GM18498 (cell line): Measurements from ENCODE around the gene TPD52L1.

Source experiments
- ATAC-seq: cut with Tn5 transposase; IDR thresholded peaks from one replicate; pipeline ENCODE4 v1.9.1; 2021; ENCODE audit warnings: mild to moderate bottlenecking, moderate library complexity; ENCODE audit not compliant: unreplicated experiment

TPD52L1 gene

DNA sequence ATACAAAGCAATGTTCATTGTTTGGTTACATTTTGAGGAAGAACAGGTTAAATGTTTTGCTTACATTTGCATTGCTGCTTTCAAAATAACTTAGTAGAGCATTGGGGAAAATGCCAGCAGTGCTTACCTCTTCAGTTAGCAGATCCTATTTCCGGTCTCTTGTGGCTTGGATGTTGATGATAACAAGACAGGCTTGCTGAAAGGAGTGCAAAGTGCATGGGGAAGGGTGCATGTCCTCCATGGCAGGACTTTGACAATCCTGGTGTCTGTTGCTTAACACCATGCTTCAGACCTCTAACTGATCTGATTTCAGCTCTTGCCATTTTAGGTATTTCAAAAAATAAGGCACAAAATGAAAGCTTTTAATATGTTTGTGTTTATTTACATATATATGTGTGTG lies 21.1 kb downstream of the TPD52L1 start:
- ATAC-seq = no peak

DNA sequence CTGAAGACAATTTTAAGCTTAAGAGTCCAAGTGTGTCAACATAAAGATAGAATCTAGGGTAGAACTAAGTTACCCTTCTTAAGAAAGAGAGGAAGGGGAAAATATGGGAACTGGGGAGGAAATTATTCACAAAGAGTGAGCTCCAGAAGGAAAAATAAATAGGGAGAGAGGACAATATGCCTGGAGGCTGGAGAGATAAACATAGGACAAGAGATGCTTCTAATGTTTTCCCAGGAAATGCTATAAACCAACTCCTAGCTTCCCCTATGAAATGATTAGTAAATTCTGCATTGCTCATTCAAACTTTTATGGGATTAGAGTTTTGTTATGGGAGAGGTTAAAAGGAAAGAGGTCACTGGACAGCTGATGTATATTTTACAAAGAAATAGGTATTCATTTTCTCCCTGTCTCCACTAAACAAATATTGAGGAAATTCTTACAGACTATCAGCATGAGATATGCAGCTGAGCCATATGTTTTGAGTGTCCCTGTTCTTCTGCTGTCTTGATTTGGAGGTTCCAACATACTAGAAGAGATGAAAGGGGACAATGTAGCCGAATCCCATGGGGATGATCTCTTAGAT lies 22.0 kb downstream of the TPD52L1 start:
- ATAC-seq = no peak

DNA sequence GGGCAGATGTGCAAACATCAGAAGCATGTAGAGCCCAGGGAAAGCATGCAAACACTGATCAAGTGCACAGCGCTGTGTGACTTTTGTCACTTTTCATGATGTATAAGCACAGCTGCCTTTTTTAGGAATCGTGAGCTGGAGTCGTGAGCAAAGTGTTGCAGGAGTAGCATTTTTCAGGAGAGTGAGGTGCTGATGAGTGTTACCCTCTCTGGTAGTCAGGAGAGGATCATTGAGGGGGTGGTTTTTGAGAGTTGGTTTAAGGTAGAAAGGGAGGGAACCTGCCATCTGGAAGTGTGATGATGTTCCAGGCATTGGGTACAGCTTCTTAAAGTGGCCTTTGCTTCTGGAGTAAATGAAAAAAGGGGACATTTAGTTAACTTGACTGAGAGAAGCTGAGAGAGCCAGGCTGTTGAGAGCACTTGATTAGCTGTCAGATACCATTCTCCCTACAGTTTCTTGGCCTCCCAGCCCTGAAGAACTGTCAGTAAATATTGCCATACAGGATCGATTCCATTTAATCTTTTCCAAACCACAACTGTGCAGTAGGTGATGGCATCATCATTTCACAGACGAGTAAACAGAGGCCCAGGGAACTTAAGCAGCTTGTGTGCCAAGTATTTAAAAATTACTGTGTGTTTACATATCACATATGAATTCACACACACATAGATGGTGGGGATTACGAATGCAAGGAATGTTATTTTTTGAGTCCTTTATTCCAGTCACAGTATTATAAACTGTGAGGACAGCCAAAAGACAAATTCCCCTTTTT lies 28.9 kb downstream of the TPD52L1 start:
- ATAC-seq = no peak

DNA sequence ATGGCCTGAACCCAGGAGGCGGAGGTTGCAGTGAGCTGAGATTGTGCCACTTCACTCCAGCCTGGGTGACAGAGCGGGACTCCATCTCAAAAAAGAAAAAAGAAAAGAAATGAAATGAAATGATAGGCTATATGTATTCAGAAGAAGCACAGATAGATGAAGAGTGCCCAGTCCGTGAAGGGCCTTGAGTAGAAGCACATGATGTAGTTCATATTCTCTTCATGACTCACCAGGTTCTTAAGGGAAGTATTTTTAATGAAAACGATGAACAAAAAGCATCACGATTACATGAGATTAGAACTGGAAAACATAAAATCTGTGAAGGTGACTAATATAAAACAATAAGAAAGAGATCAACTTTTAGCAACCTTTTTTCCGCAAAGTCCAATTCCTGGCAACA lies 29.8 kb downstream of the TPD52L1 start:
- no peak for ATAC-seq

DNA sequence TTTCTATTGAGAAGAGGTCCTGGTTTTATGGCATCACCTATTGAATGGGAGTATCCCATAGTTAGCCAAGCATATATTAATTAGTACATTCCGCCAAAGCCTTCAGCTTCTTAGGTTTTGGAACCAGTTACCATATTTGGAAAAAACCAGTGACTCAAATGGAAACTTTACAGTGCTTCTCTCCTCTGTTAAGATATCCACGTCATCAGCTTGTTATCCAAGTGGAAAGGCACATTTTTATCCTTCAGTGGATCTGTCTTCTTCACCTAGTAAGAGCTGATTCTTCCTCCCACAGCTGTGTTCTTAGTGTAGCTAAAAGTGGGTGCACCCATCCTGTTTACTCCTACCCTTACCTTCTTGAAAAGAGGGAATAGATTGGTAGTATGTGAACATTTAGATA lies 34.5 kb downstream of the TPD52L1 start:
- ATAC-seq = no peak

DNA sequence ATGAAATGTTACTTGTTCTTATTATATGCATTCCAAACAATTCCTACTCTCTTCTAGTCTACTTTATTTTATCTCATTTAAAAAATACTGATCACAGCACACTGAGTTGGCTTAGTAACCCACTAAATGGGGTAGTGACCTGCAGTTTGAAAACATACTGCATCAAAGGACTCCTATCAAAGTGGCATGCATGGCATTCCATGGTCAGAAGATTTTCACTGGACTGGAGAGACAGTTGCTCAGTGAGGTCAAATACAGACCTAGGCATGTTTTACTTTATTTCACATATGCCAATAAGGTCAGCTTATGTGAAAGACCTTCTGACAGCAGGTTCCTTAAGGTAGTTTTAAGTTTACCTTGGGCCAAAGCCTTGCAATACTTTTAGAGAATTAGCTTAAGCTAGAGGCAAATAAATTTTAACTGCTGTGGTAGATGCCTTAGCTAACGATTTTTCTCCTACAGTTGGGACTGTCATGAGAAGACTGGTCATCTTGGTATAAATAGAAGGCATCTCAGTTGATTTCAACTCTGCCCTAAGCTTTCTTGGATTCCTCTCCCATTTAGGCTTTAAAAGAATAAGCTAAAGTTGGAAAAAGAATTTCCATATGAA lies 35.1 kb downstream of the TPD52L1 start:
- no peak for ATAC-seq

DNA sequence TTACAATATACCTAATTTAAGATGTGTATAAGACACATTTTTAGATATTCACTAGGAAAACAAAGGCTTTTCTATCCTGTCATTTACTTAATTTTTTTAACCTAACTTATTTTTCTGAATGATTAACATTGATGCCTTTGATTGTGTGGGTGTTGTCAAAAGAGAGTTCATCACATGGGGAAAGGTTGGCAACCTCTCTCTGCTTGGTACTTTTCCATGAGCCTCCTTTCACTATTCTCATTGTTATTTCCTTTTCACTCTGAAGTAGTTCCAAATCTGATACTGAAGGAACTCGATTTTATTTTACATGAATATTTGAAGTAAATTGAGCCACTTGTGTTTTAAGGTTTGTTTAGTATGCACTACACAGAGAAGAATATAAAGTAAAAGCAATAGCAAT lies 35.9 kb downstream of the TPD52L1 start:
- no peak for ATAC-seq

DNA sequence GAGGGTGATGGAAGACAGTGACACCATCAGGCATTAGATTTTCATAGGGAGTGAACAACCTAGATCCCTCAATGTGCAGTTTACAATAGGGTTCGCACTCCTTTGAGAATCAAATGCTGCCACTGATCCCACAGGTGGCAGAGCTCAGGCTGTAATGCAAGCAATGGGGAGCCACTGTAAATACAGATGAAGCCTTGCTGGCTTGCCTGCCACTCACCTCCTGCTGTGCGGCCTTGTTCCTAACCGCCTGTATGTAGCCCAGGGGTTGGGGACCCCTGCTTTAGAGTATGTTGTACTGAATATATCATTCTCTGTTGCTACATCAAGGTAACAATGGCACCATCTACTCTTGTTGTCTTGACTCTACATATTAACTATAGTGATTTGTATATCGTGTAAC lies 37.1 kb downstream of the TPD52L1 start:
- no peak for ATAC-seq

DNA sequence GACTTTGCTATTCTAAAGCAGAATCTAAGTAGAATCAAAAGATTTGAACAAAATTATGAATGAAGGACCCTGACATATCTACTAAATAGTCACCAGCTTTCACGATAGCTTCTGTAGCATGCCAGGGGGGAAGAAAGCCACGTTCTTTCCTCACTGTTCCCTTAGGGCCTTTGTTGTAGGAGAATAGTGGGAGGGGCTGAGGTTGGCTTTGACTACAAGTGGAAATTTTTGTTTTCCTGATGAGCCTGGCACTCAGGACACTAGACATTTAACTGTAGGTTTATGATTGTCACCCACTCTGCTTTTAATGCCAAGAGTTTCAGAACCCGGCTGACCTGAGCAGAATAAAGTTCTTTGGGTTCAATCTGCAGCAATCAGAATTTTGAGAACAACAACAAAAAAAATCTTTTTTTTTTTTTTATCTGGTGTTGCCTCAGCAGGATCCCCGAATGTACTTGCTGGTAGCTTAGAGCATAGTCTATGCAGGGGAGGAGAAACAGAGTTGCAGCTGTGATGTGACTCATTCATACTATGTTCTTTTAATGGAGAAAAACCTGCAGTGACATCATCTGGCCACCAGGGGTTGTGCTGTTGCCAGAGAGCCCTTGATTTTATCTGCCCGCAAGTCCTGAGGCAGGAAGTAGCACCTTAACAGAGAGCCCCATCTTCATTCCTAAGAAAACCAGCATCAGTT lies 38.5 kb downstream of the TPD52L1 start:
- ATAC-seq = peak; percentile 95

DNA sequence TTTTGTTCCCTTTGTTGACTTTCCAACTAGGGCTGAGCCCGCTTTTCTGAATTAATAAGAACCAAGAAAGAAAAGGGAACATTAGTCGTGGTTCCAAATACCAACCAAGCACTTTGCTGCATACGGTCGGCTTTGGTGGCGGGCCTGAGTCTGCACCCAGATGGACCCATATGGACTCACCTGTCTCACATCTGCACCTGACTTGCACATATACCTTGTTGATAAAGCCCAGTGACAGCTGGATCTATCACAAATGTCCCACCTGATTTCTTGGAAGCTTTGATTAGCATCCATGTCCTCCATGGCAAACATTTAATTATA lies 39.0 kb downstream of the TPD52L1 start:
- no peak for ATAC-seq

DNA sequence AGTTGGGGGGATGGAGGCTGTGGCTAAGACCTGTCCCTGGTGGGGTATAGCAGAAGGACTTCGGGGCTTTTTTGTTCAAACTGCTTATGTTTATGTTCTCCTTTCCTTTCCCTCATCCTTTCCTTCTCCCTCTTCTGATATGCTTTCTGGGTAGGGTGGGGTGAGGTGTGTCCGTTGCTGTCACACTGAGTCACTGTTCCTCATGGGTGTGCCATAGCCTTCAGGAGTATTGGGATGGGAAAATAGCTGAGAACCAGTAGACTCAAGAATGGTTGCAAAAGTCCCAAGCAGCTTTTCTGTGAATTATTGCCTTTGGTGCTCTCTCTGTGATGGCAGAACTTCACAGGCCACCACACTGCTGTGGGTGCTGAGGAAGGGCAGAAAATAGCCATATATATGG lies 39.6 kb downstream of the TPD52L1 start:
- ATAC-seq = no peak

DNA sequence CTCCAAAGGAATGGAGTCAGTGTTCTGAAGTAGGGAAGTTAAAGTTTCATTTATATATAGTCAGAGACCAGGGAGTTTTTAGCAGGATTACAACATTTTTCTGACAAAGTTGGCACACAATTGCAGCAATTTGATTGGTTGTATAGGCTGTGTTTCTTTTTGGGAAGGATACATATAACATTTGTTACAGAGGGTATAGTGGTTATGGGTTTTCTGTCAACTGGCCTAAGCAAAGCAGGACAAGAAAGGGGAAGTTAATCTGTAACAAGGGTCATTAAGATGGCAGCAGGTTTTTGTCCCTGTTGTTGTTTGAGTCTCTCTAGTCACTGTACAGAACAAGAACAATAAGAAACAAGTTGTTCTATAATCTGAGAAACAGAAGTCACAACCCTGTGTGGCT lies 41.4 kb downstream of the TPD52L1 start:
- no peak for ATAC-seq

DNA sequence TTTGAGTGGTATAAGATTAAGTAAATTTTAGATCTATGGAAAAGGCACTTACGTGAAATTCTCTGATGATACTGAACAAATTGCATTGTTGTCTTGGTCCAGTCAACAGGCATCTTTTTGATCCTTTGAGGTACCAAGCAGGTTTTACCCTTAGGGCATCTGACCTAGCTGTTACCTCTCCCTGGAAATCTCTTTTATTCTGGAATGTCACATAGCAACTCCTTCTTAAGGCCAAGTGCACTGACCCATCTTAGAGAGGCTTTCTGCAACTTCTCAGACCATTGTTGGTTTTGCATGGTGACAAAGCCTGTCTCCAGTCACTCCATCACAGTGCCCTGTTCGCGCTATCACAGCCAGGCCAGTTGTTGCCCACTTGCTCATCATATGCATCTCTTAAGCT lies 42.0 kb downstream of the TPD52L1 start:
- ATAC-seq = no peak

DNA sequence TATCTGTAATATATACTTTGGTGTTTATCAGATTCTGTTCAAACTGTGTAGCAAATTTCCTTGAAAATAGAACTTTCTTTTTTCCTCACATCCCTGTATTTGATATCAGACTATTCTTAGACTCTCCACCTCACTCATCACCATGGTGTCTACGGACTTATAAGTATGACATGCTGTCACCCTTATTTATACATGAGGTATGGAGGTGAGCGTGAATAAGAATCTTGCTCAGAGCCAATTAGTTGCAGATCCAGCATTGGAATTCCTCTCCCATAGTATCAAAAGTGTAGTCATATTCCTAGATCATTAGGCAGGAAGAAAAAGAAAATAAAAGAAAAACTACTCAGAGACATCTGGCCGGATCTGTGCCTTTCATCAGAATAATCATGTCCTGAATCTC lies 43.0 kb downstream of the TPD52L1 start:
- no peak for ATAC-seq

DNA sequence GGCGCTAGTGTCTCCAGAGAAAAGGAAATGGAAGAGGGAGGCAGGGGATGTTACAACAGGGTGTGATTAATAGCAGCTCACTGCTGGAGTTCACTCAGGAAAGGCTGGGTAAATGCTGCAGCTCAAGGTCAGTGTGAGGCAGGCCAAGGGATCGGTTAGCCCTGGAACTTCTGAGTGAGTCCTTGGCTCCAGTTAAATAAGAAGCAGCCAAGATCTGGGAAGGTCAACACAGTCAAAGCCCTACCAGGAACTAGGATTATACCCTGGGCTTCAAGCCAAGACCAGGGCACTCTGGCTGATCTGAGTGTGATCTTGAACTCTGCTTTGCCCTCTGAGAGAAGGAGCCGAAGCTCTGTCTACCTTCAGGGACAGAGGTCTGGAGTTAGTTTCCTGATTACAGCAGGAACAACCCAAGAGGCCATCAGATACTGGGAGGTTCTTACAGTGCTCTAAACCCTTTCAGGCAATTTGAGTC lies 44.3 kb downstream of the TPD52L1 start:
- no peak for ATAC-seq

DNA sequence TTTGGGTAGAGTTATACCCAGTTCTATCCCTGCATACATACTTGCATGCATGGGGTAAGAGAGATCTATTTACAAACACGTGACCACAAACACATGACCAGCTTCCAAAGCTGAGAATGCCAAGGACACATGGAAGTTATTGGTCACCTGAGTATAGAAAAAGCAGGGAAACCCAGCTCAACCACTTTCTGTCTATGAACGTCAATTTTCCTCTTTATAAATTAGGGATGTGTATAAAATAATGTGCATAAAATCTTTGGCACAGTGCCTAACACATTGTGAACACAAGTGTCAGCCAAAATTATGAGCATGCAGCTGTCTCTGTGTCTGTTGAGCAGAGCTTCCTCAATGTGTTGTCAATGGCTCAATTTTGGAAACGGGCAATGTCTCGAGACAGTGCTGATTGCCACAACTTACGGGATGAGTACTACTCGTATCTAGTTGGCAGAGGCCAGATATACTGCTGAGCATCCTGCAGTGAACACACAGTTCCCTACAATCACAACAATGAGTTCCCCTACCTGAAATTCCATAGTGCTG lies 44.9 kb downstream of the TPD52L1 start:
- ATAC-seq = no peak

DNA sequence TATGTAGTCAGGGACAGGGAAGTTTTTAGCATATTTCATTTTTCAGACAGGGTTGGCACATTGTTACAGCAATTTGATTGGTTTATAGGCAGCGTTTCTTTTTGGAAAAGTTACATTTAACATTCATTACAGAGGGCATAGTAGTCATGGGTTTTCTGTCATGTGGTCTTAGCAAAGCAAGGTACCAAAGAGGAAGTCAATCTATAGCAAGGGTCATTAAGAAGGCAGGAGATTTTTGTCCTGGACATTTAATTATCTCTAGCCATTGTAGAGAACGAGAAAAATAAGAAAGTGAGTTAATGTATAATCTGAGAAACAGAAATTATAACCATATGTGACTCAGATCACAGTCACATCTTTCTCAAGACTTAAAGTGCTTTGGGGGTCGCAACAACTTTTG lies 47.4 kb downstream of the TPD52L1 start:
- ATAC-seq = no peak

DNA sequence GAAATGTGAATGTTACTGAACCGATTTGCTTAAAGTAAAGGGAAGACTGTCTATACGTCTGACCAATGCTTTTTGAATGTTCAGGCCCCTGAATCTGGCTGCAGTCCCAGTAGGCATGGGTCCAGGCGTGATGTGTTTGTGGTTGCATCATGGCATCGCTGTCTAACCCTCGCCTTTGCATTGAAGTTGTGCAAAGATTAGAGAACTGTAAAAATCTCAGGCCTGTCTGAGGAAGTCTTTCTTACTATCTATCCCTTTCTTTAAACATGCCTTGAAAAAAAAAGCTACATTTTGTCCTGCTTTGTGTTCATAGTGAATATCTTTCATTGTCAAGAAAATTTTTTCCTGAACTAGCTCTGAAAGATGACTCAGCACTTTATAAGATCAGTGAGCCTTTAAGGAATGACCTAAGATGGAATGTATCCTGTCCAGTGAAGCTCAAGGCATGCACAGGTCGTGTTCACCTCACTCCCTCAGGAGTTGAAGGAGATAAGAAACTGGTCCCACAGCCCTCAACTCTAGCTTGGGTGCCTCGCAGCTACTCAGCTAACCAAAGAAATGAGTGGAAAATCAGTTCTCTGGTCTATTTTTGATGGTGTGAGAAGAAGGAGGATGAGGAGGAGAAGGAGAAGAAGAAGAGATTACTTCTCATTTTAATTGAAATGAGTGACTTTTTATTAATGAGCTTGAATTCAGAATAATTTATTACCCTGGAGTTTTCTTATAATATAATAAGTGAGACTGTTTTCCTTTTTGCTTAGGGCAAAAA lies 48.6 kb downstream of the TPD52L1 start:
- ATAC-seq = no peak

DNA sequence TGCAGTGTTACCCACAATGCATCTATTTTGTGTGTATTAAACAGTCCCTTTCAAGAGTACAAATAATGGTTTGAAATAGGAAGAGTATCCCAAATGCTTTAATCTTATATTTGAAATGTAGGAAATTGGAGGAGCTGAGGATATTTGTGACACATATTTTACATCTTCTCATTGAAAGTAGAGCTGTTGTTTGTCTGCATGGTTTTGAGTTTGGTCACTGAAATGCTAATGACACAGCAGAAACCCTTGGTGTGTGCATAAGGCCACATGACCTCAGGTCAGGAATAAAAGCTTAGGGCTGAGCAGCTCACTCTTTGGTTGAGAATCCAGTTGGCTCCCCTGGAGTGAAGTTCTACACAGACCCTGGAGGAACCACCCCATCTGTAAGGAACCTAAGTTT lies 49.8 kb downstream of the TPD52L1 start:
- ATAC-seq = no peak

DNA sequence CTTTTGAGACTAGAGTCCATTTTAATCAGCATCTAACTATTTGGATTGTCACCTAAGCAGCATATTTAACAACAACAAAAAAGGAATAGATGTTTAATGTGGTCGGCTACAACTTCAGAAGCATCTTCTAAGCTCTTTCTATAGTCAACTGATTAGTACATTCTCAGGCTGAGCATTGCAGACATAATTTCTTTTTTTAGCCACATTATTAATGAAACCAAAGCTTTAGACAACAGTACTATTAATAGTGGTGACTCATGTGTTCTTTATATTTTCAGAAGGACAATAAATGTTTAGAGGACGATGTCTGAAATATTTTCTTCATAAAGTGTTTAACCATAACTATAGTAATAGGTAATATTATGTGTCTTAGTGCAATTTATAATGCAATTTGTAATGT lies 52.4 kb downstream of the TPD52L1 start:
- no peak for ATAC-seq

DNA sequence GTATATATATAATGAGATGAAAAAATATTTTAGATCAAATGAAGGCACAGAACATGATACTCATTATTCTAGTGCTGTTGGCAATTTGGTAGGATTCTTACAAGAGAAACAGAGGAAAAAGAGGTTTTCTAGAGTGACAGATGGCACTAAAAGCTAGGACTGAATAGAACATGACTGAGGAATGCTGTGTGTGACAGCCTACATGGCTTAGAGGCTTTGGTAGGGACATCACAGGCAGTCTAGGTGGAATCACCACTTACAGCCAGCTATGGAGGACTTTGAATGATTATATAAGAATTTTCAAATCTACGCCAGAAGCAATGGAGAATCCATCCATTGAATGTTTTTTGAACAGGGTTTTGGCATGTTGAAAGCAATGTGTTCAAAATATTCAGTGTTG lies 52.8 kb downstream of the TPD52L1 start:
- no peak for ATAC-seq
